Activated CD8-positive, alpha-beta T cell treated with anti-CD3 and anti-CD28 coated beads for 36 hours (primary cell): ENCODE measurements around the gene MON1B. TPM values are rescaled to one million over a fixed set of nuclear protein-coding genes. Genes with fewer than 3 reads are reported as not detected.
"Not testable (repeated sequence)": the region's sequence is repeated elsewhere in the genome, so short reads cannot be mapped to it uniquely, and the experiment has no call there.

Source experiments
- ATAC-seq: fragments of 200-7000 bp; cut with Tn5 transposase; one replicate; pipeline ENCODE4 v1.10.0; 2021; ENCODE audit warnings: mild to moderate bottlenecking, moderate library complexity
- CTCF ChIA-PET: fragments of 350-600 bp; sonication (Branson Sonifier 250); formaldehyde crosslinking; loops from one replicate; lab custom pipeline; 2021; ENCODE audit warnings: antibody characterized with exemption; lab: Charles Lee
- POLR2A ChIA-PET: fragments of 350-600 bp; sonication (Branson Sonifier 250); formaldehyde crosslinking; loops from one replicate; lab custom pipeline; 2021; ENCODE audit warnings: antibody characterized with exemption; lab: Charles Lee
- DNase-seq: peaks from one replicate; pipeline ENCODE4 v3.0.0-alpha.2; 2020
- H3K27ac Mint-ChIP-seq: one replicate; pipeline ENCODE4 v1.8.0; 2021; ENCODE audit warnings: mild to moderate bottlenecking, mixed read lengths
- H3K27me3 Mint-ChIP-seq: one replicate; pipeline ENCODE4 v1.8.0; 2021; ENCODE audit warnings: mixed read lengths
- H3K36me3 Mint-ChIP-seq: one replicate; pipeline ENCODE4 v1.8.0; 2021; ENCODE audit warnings: low read depth, mixed read lengths
- H3K4me1 Mint-ChIP-seq: one replicate; pipeline ENCODE4 v1.8.0; 2021; ENCODE audit warnings: low read depth, mixed read lengths
- H3K4me3 Mint-ChIP-seq: one replicate; pipeline ENCODE4 v1.8.0; 2021; ENCODE audit warnings: mild to moderate bottlenecking, moderate library complexity, mixed read lengths
- H3K9me3 Mint-ChIP-seq: one replicate; pipeline ENCODE4 v1.8.0; 2021; ENCODE audit warnings: mixed read lengths
- intact Hi-C: fragments of 100-400 bp; cut with micrococcal nuclease; formaldehyde crosslinking; loops from one replicate; pipeline ENCODE4 v1.10.0; 2022
- total RNA-seq, 2 experiments: library from RNA; stranded (reverse); gene quantifications; one replicate each; pipeline ENCODE4 v1.2.3, GENCODE V29; 2021
- TF ChIP-seq, protein P1 (sequence below): fragments of 200-600 bp; IDR thresholded peaks from one replicate; pipeline ENCODE4 v1.8.0; 2022; ENCODE audit warnings: antibody characterized with exemption, mild to moderate bottlenecking

MON1B gene
- total RNA-seq, 2 experiments from 2014 or later: 54.3 to 60.5 TPM

GRCh38 chr16:77158293-77158692 is 32.7 kb upstream of the MON1B start:
- no peak overlapping the region for H3K27ac Mint-ChIP-seq
- peaks cover 23% of the 10 kb centered on the region for H3K27me3 Mint-ChIP-seq
- no peaks in the 10 kb centered on the region for H3K9me3 Mint-ChIP-seq
- POLR2A ChIA-PET: no interaction called here
- CTCF ChIA-PET: interaction anchor here (1.3 kb wide), 1 partner anchor 12 kb away, joined by 6 read pairs; no protein-coding TSS in a partner anchor
- TF ChIP-seq, protein P1, sequence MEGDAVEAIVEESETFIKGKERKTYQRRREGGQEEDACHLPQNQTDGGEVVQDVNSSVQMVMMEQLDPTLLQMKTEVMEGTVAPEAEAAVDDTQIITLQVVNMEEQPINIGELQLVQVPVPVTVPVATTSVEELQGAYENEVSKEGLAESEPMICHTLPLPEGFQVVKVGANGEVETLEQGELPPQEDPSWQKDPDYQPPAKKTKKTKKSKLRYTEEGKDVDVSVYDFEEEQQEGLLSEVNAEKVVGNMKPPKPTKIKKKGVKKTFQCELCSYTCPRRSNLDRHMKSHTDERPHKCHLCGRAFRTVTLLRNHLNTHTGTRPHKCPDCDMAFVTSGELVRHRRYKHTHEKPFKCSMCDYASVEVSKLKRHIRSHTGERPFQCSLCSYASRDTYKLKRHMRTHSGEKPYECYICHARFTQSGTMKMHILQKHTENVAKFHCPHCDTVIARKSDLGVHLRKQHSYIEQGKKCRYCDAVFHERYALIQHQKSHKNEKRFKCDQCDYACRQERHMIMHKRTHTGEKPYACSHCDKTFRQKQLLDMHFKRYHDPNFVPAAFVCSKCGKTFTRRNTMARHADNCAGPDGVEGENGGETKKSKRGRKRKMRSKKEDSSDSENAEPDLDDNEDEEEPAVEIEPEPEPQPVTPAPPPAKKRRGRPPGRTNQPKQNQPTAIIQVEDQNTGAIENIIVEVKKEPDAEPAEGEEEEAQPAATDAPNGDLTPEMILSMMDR: no peak
- no peak for ATAC-seq
- no peaks in the 10 kb centered on the region for H3K36me3 Mint-ChIP-seq
- intact Hi-C loops: no loop called here
- no peak for DNase-seq
- no peaks in the 10 kb centered on the region for H3K4me1 Mint-ChIP-seq
- H3K4me3 Mint-ChIP-seq: no peak overlapping the region

- CTCF ChIA-PET: no interaction called here
- no peak overlapping the region for H3K27ac Mint-ChIP-seq
- ATAC-seq: no peak
- no peaks in the 10 kb centered on the region for H3K4me1 Mint-ChIP-seq
- DNase-seq: no peak
- no peaks in the 10 kb centered on the region for H3K36me3 Mint-ChIP-seq
- peaks cover 15% of the 10 kb centered on the region for H3K27me3 Mint-ChIP-seq
- TF ChIP-seq, protein P1: no peak
- no peak overlapping the region for H3K4me3 Mint-ChIP-seq
- POLR2A ChIA-PET: no interaction called here
- intact Hi-C loops: no loop called here
- H3K9me3 Mint-ChIP-seq: no peaks in the 10 kb centered on the region
Observed at GRCh38 chr16:77165006-77165405, 26.0 kb upstream of the MON1B start.

DNA sequence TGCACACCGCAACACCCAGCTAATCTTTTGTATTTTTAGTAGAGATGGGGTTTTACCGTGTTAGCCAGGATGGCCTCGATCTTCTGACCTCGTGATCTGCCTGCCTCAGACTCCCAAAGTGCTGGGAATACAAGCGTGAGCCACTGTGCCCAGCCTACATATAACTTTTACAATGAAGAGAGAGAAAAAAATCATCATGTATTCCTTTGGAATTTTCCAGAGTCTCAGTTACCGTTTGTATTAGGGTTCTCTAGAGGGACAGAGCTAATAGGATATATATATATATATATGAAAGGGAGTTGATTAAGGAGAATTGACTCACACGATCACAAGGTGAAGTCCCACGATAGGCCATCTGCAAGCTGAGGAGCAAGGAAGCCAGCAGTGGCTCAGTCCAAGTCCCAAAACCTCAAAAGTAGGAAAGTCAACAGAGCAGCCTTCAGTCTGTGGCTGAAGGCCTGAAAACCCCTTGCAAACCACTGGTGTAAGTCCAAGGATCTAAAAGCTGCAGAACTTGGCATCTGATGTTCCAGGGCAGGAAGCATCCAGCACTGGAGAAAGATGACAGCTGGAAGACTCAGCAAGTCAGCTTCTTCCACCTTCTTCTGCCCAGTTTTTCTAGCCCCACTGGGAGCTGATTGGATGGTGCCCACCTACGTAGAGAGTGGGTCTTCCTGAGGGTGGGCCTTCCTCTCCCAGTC is 25.3 kb upstream of the MON1B start:
- CTCF ChIA-PET, H3K9me3 Mint-ChIP-seq, H3K4me1 Mint-ChIP-seq, intact Hi-C loops, DNase-seq, ATAC-seq, H3K4me3 Mint-ChIP-seq, H3K36me3 Mint-ChIP-seq, POLR2A ChIA-PET, H3K27ac Mint-ChIP-seq: not testable (repeated sequence)
- H3K27me3 Mint-ChIP-seq: peaks cover 17% of the 10 kb centered on the region

DNA sequence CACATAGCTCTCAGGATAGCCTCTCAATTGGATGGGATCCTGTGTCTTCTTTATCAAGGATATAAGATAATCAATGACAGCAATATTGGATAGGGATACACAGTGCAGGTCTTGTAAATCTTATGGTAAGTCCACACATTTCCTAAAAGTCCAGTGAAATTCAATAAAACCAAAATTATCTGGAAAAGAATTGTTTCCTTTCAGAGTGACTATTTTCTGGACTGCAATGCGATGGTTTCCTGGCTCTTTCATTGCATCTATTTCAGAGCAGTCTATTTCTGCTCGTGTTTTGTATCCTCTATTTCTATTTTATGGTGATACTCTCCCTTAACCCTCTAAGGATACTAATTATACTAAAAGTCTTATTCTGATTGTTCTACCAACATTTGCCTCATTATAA is 24.3 kb upstream of the MON1B start:
- Mint-ChIP-seq H3K27ac (no peak overlapping the region), H3K9me3 (no peaks in the 10 kb centered on the region), H3K36me3 (no peaks in the 10 kb centered on the region), H3K4me3 (no peak overlapping the region), H3K27me3 (peaks cover 17% of the 10 kb centered on the region), H3K4me1 (no peaks in the 10 kb centered on the region)
- no peak for DNase-seq
- intact Hi-C loops: no loop called here
- TF ChIP-seq, protein P1: no peak
- no peak for ATAC-seq
- ChIA-PET POLR2A (no interaction called here), CTCF (no interaction called here)

DNA sequence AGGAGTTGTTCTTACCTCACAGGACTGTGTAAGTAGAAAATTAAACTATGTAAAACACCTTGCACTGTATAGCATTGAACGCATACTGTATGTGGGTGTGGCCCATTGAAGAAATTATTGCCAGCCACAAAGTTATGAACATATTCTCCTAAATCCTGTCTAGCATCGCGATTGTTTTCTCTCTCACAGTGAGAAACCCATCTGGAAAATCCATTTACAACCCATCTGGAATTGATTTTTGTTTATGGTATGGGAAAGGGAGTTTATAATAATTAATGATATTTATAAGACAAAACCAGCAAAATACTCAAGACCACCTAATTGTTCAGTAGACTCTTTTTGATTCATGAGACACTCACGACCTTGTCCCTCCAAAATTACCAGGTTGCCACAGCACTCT is 22.1 kb upstream of the MON1B start:
- no peaks in the 10 kb centered on the region for H3K36me3 Mint-ChIP-seq
- TF ChIP-seq, protein P1: no peak
- ChIA-PET POLR2A (no interaction called here), CTCF (interaction anchor here (1.0 to 3.5 kb wide), 8 partner anchors 7 to 1381 kb away, joined by 3 to 31 read pairs (median 6); no protein-coding TSS in a partner anchor)
- DNase-seq: no peak
- H3K27ac Mint-ChIP-seq: no peak overlapping the region
- H3K9me3 Mint-ChIP-seq: no peaks in the 10 kb centered on the region
- H3K4me1 Mint-ChIP-seq: no peaks in the 10 kb centered on the region
- intact Hi-C loops: no loop called here
- ATAC-seq: no peak
- no peak overlapping the region for H3K4me3 Mint-ChIP-seq
- peaks cover 15% of the 10 kb centered on the region for H3K27me3 Mint-ChIP-seq
